CD4-positive, alpha-beta memory T cell (primary cell): ENCODE results near the gene CADM2. TPM values are rescaled to one million over a fixed set of nuclear protein-coding genes. Genes with fewer than 3 reads are reported as not detected.
A peak's percentile ranks its signal among the peaks of the same experiment; 100 is the strongest.

Experiments
- CTCF ChIA-PET: fragments of 350-600 bp; sonication (Branson Sonifier 250); formaldehyde crosslinking; loops from one replicate; lab custom pipeline; 2021; ENCODE audit warnings: inconsistent platforms; ENCODE audit not compliant: partially characterized antibody; lab: Charles Lee
- POLR2A ChIA-PET: fragments of 350-600 bp; sonication (Branson Sonifier 250); formaldehyde crosslinking; loops from one replicate; lab custom pipeline; 2021; ENCODE audit not compliant: partially characterized antibody; lab: Charles Lee
- DNase-seq, 5 donors: peaks; one replicate each; pipeline versions ENCODE4 v3.0.0 to v3.0.0-alpha.2; 2020 to 2022; ENCODE audit warnings: mixed read lengths in 1 of 5
- H3K27ac ChIP-seq: one replicate; pipeline ENCODE4 v1.7.0; 2013; ENCODE audit warnings: low read depth, low read length
- H3K27me3 ChIP-seq: 2 replicates; pipeline ENCODE4 v1.7.0; 2013; ENCODE audit warnings: mild to moderate bottlenecking, low read length, moderate library complexity; ENCODE audit not compliant: insufficient read depth
- H3K36me3 ChIP-seq: 2 replicates; pipeline ENCODE4 v1.7.0; 2013; ENCODE audit warnings: mild to moderate bottlenecking, low read length, moderate library complexity; ENCODE audit not compliant: insufficient read depth
- H3K4me1 ChIP-seq: 2 replicates; pipeline ENCODE4 v1.7.0; 2013; ENCODE audit warnings: mild to moderate bottlenecking, low read length, moderate library complexity; ENCODE audit not compliant: insufficient read depth
- H3K4me3 ChIP-seq, 2 donors: one replicate each; pipeline ENCODE4 v1.7.0; 2013; ENCODE audit warnings: low read length in 2 of 2, mild to moderate bottlenecking in 1 of 2
- H3K9me3 ChIP-seq, 2 donors: one replicate each; pipeline ENCODE4 v1.7.0; 2013; ENCODE audit warnings: low read length in 2 of 2, control low read depth in 1 of 2; ENCODE audit not compliant: control insufficient read depth in 1 of 2
- H3K27ac Mint-ChIP-seq, 7 donors: one replicate each; pipeline ENCODE4 v1.8.0; 2020 to 2021; ENCODE audit warnings: mixed read lengths in 7 of 7, mild to moderate bottlenecking in 6 of 7, inconsistent platforms in 3 of 7, moderate library complexity in 3 of 7
- H3K27me3 Mint-ChIP-seq, 2 donors: one replicate each; pipeline ENCODE4 v1.8.0; 2020 to 2021; ENCODE audit warnings: mixed read lengths in 2 of 2
- H3K36me3 Mint-ChIP-seq, 2 donors: one replicate each; pipeline ENCODE4 v1.8.0; 2020 to 2021; ENCODE audit warnings: mixed read lengths in 2 of 2, inconsistent platforms in 1 of 2, mild to moderate bottlenecking in 1 of 2
- H3K4me1 Mint-ChIP-seq, 4 donors: one replicate each; pipeline ENCODE4 v1.8.0; 2020 to 2021; ENCODE audit warnings: mixed read lengths in 4 of 4, mild to moderate bottlenecking in 1 of 4
- H3K4me3 Mint-ChIP-seq, 8 donors: one replicate each; pipeline ENCODE4 v1.8.0; 2020 to 2021; ENCODE audit warnings: mixed read lengths in 8 of 8, mild to moderate bottlenecking in 7 of 8, moderate library complexity in 6 of 8, inconsistent platforms in 3 of 8
- H3K9me3 Mint-ChIP-seq, 8 donors: one replicate each; pipeline ENCODE4 v1.8.0; 2020 to 2021; ENCODE audit warnings: mixed read lengths in 8 of 8, mild to moderate bottlenecking in 5 of 8, inconsistent platforms in 3 of 8, moderate library complexity in 1 of 8
- intact Hi-C: fragments of 100-400 bp; cut with micrococcal nuclease; formaldehyde crosslinking; loops from one replicate; pipeline ENCODE4 v1.15.1; 2023
- polyA plus RNA-seq, 2 donors: library from polyadenylated mRNA; unstranded; fragments of 300-500 nt; fragmentation: Illumina TruSeq; gene quantifications; one replicate each; pipeline ENCODE4 v1.2.3, GENCODE V29; 2021
- total RNA-seq, 2 experiments: library from RNA; stranded (reverse); gene quantifications; one replicate each; pipeline ENCODE4 v1.2.3, GENCODE V29; 2021

Gene CADM2
- total and polyA plus RNA-seq, 4 experiments from 2014 or later = 0.21 to 0.38 TPM; not detected in 2

GRCh38 chr3:85853805-85854204 is 895.0 kb downstream of the CADM2 start:
- POLR2A ChIA-PET = no interaction called here
- peaks cover 0 to 14% (median 3%) of the 10 kb centered on the region in 8 donors for H3K9me3 Mint-ChIP-seq

GRCh38 chr3:85862893-85863455 is 904.2 kb downstream of the CADM2 start:
- POLR2A ChIA-PET = no interaction called here
- peaks cover 0 to 14% (median 6%) of the 10 kb centered on the region in 8 donors for H3K9me3 Mint-ChIP-seq
- CTCF ChIA-PET = no interaction called here

More at GRCh38 chr3:85853805-85854204, 895.0 kb downstream of the CADM2 start:
- DNase-seq = no peak
- H3K9me3 ChIP-seq = no peaks in the 10 kb centered on the region
- no peaks in the 10 kb centered on the region for H3K4me1 ChIP-seq
- Mint-ChIP-seq H3K27me3 (no peaks in the 10 kb centered on the region), H3K4me1 (no peaks in the 10 kb centered on the region), H3K4me3 (no peak overlapping the region), H3K36me3 (no peaks in the 10 kb centered on the region), H3K27ac (no peak overlapping the region)
- H3K36me3 ChIP-seq = no peaks in the 10 kb centered on the region
- intact Hi-C loops = no loop called here
- no peak overlapping the region for H3K27ac ChIP-seq
- CTCF ChIA-PET = no interaction called here
- no peak overlapping the region for H3K4me3 ChIP-seq
- no peaks in the 10 kb centered on the region for H3K27me3 ChIP-seq

GRCh38 chr3:85864896-85865295 is 906.1 kb downstream of the CADM2 start:
- CTCF ChIA-PET = no interaction called here
- Histone ChIP-seq H3K4me3 (no peak overlapping the region), H3K27me3 (no peaks in the 10 kb centered on the region), H3K4me1 (no peaks in the 10 kb centered on the region), H3K27ac (no peak overlapping the region), H3K36me3 (no peaks in the 10 kb centered on the region), H3K9me3 (peaks cover 0 to 2% of the 10 kb centered on the region in 2 donors)
- no peaks in the 10 kb centered on the region for H3K27me3 Mint-ChIP-seq
- no peak overlapping the region for H3K27ac Mint-ChIP-seq
- POLR2A ChIA-PET = no interaction called here
- no peaks in the 10 kb centered on the region for H3K4me1 Mint-ChIP-seq
- DNase-seq = no peak
- intact Hi-C loops = no loop called here
- H3K36me3 Mint-ChIP-seq = no peaks in the 10 kb centered on the region
- H3K9me3 Mint-ChIP-seq = peaks cover 0 to 14% (median 7%) of the 10 kb centered on the region in 8 donors
- H3K4me3 Mint-ChIP-seq = no peak overlapping the region

More at GRCh38 chr3:85862893-85863455, 904.2 kb downstream of the CADM2 start:
- Histone ChIP-seq H3K4me3 (no peak overlapping the region), H3K4me1 (no peaks in the 10 kb centered on the region), H3K27me3 (no peaks in the 10 kb centered on the region), H3K36me3 (no peaks in the 10 kb centered on the region), H3K9me3 (peaks cover 0 to 2% of the 10 kb centered on the region in 2 donors), H3K27ac (no peak overlapping the region)
- Mint-ChIP-seq H3K4me1 (no peaks in the 10 kb centered on the region), H3K27me3 (no peaks in the 10 kb centered on the region), H3K4me3 (no peak overlapping the region), H3K27ac (no peak overlapping the region), H3K36me3 (no peaks in the 10 kb centered on the region)
- no peak for DNase-seq
- intact Hi-C loops = no loop called here

- Mint-ChIP-seq H3K27me3 (no peaks in the 10 kb centered on the region), H3K4me1 (no peaks in the 10 kb centered on the region), H3K9me3 (peaks cover 0 to 15% (median 5%) of the 10 kb centered on the region in 8 donors), H3K27ac (no peak overlapping the region), H3K4me3 (no peak overlapping the region), H3K36me3 (no peaks in the 10 kb centered on the region)
- Histone ChIP-seq H3K4me3 (no peak overlapping the region), H3K9me3 (no peaks in the 10 kb centered on the region), H3K36me3 (no peaks in the 10 kb centered on the region), H3K4me1 (no peaks in the 10 kb centered on the region), H3K27ac (no peak overlapping the region), H3K27me3 (no peaks in the 10 kb centered on the region)
- intact Hi-C loops = no loop called here
- DNase-seq = no peak
- POLR2A ChIA-PET = no interaction called here
- CTCF ChIA-PET = no interaction called here
Observed at GRCh38 chr3:85867072-85867471, 908.3 kb downstream of the CADM2 start.

GRCh38 chr3:85875589-85875988 is 916.8 kb downstream of the CADM2 start:
- POLR2A ChIA-PET = no interaction called here
- Histone ChIP-seq H3K4me1 (no peaks in the 10 kb centered on the region), H3K4me3 (no peak overlapping the region), H3K9me3 (no peaks in the 10 kb centered on the region), H3K36me3 (no peaks in the 10 kb centered on the region), H3K27ac (no peak overlapping the region), H3K27me3 (no peaks in the 10 kb centered on the region)
- no peak for DNase-seq
- no peaks in the 10 kb centered on the region for H3K4me1 Mint-ChIP-seq
- intact Hi-C loops = no loop called here
- H3K27me3 Mint-ChIP-seq = no peaks in the 10 kb centered on the region
- CTCF ChIA-PET = no interaction called here
- no peaks in the 10 kb centered on the region for H3K36me3 Mint-ChIP-seq
- no peak overlapping the region for H3K27ac Mint-ChIP-seq
- peak overlapping the region in 1 of 8 donors; percentile 11 for H3K4me3 Mint-ChIP-seq
- H3K9me3 Mint-ChIP-seq = peaks cover 0 to 6% (median 3%) of the 10 kb centered on the region in 8 donors

GRCh38 chr3:85877631-85878030 is 918.8 kb downstream of the CADM2 start:
- Histone ChIP-seq H3K9me3 (no peaks in the 10 kb centered on the region), H3K36me3 (no peaks in the 10 kb centered on the region), H3K4me1 (no peaks in the 10 kb centered on the region), H3K4me3 (no peak overlapping the region), H3K27ac (no peak overlapping the region), H3K27me3 (no peaks in the 10 kb centered on the region)
- intact Hi-C loops = no loop called here
- Mint-ChIP-seq H3K36me3 (no peaks in the 10 kb centered on the region), H3K4me1 (no peaks in the 10 kb centered on the region), H3K9me3 (peaks cover 0 to 10% (median 6%) of the 10 kb centered on the region in 8 donors), H3K27me3 (no peaks in the 10 kb centered on the region), H3K27ac (no peak overlapping the region), H3K4me3 (no peak overlapping the region)
- ChIA-PET POLR2A (no interaction called here), CTCF (no interaction called here)
- no peak for DNase-seq

- Mint-ChIP-seq H3K27me3 (no peaks in the 10 kb centered on the region), H3K4me3 (no peak overlapping the region), H3K36me3 (no peaks in the 10 kb centered on the region), H3K9me3 (peaks cover 0 to 10% (median 6%) of the 10 kb centered on the region in 8 donors), H3K27ac (no peak overlapping the region), H3K4me1 (no peaks in the 10 kb centered on the region)
- H3K4me1 ChIP-seq = no peaks in the 10 kb centered on the region
- ChIA-PET CTCF (interaction anchor here (0.6 kb wide), 1 partner anchor 957 kb away, joined by 4 read pairs; no protein-coding TSS in a partner anchor), POLR2A (no interaction called here)
- intact Hi-C loops = no loop called here
- H3K4me3 ChIP-seq = no peak overlapping the region
- H3K27ac ChIP-seq = no peak overlapping the region
- H3K9me3 ChIP-seq = no peaks in the 10 kb centered on the region
- DNase-seq = no peak
- no peaks in the 10 kb centered on the region for H3K36me3 ChIP-seq
- no peaks in the 10 kb centered on the region for H3K27me3 ChIP-seq
Observed at GRCh38 chr3:85881833-85882393, 923.1 kb downstream of the CADM2 start.
